Neutrophil (primary cell): ENCODE data around the gene RELB.

Experiments used
- H3K27ac ChIP-seq: fragments of 200-600 bp; sonication (generic); 2 replicates; pipeline ENCODE4 v1.5.1; 2016; ENCODE audit warnings: mild to moderate bottlenecking, moderate library complexity
- H3K27me3 ChIP-seq: fragments of 200-600 bp; sonication (generic); 2 replicates; pipeline ENCODE4 v1.6.0; 2016; ENCODE audit warnings: mild to moderate bottlenecking
- H3K36me3 ChIP-seq: fragments of 200-600 bp; sonication (generic); 2 replicates; pipeline ENCODE4 v1.5.1; 2017
- H3K4me1 ChIP-seq, 2 experiments: fragments of 200-600 bp in 1 of 2; sonication (generic) in 1 of 2; 1 replicate in 1 of 2; 2 replicates in 1 of 2; pipeline versions ENCODE4 v1.5.1 to v1.6.1; 2013 to 2016; ENCODE audit warnings: low read depth in 1 of 2, low read length in 1 of 2, mild to moderate bottlenecking in 1 of 2, moderate library complexity in 1 of 2; ENCODE audit not compliant: control insufficient read depth in 1 of 2, insufficient read depth in 1 of 2
- H3K4me3 ChIP-seq, 2 experiments: fragments of 200-600 bp in 1 of 2; sonication (generic) in 1 of 2; 1 replicate in 1 of 2; 2 replicates in 1 of 2; pipeline ENCODE4 v1.5.1; 2013 to 2016; ENCODE audit warnings: low read depth in 1 of 2, low read length in 1 of 2, mild to moderate bottlenecking in 1 of 2, moderate library complexity in 1 of 2
- H3K9me3 ChIP-seq: fragments of 200-600 bp; sonication (generic); 2 replicates; pipeline ENCODE4 v1.5.1; 2016
- CTCF ChIP-seq: fragments of 200-600 bp; sonication (generic); IDR thresholded peaks from 2 replicates; pipeline ENCODE4 v1.5.1; 2016; ENCODE audit warnings: antibody characterized with exemption

RELB gene

GRCh38 chr19:44958090-44958489 is 43.2 kb upstream of the RELB start:
- no peaks in the 10 kb centered on the region for H3K9me3 ChIP-seq
- no peaks in the 10 kb centered on the region for H3K27me3 ChIP-seq
- peaks cover 27 to 29% of the 10 kb centered on the region in 2 experiments for H3K4me1 ChIP-seq
- peaks cover 22% of the 10 kb centered on the region for H3K36me3 ChIP-seq
- TF ChIP-seq CTCF, result no peak
- H3K27ac ChIP-seq, result no peak overlapping the region
- H3K4me3 ChIP-seq, result no peak overlapping the region

DNA sequence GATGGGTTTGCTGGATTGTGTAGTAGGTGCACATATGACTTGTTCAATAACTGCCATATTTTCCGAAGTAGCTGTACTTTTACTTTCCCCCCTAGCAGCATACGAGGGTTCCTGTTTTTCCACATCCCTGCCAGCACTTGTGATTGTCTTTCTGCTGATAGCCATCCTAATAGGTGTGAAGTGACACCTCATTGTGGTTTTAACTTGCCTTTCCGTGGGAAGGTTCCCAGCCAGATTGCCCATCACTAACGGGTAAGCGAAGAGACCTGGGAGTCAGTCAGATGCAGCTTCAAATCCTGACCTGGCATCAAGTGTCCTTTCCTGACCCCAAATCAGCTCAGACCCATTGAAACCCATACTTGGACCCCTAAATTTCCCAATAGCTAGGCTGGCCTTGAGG is 41.6 kb upstream of the RELB start:
- Histone ChIP-seq H3K4me3 (no peak overlapping the region), H3K27me3 (no peaks in the 10 kb centered on the region), H3K36me3 (peaks cover 36% of the 10 kb centered on the region), H3K4me1 (peaks cover 17% of the 10 kb centered on the region in 2 experiments), H3K27ac (no peak overlapping the region), H3K9me3 (no peaks in the 10 kb centered on the region)
- TF ChIP-seq CTCF, result no peak

- TF ChIP-seq CTCF, result no peak
- Histone ChIP-seq H3K4me1 (peaks cover 9% of the 10 kb centered on the region in 2 experiments), H3K9me3 (no peaks in the 10 kb centered on the region), H3K27ac (no peak overlapping the region), H3K27me3 (no peaks in the 10 kb centered on the region), H3K36me3 (peaks cover 48% of the 10 kb centered on the region), H3K4me3 (no peak overlapping the region)
Measured at GRCh38 chr19:44960906-44961728, 40.1 kb upstream of the RELB start.

DNA sequence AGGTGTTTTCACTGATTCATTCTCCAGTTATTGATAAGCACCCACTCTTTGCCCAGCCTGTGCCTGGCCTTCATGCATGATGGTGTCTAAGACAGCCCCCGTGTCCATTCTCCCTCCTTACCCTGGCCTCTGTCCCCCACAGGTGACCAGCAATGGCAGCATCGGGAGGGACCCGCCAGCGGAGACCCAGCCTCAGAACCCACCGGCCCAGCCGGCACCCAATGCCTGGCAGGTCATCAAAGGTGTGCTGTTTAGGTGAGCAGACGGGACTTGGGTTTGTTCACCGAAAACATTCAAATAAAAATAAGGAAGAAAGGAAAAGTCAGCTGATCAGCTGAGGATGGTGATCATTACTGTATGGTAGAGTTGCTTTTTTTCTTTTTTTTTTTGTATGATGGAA is 39.4 kb upstream of the RELB start:
- peaks cover 2% of the 10 kb centered on the region in 2 experiments for H3K4me1 ChIP-seq

GRCh38 chr19:44968118-44968517 is 33.1 kb upstream of the RELB start:
- Histone ChIP-seq H3K4me1 (no peaks in the 10 kb centered on the region), H3K27ac (no peak overlapping the region), H3K36me3 (peaks cover 50% of the 10 kb centered on the region), H3K27me3 (no peaks in the 10 kb centered on the region), H3K9me3 (no peaks in the 10 kb centered on the region), H3K4me3 (no peak overlapping the region)
- no peak for TF ChIP-seq CTCF

More for the DNA sequence above, 39.4 kb upstream of the RELB start:
- no peak for TF ChIP-seq CTCF
- Histone ChIP-seq H3K9me3 (no peaks in the 10 kb centered on the region), H3K27ac (no peak overlapping the region), H3K27me3 (no peaks in the 10 kb centered on the region), H3K36me3 (peaks cover 52% of the 10 kb centered on the region), H3K4me3 (no peak overlapping the region)
